Stimulated activated CD8-positive, alpha-beta memory T cell treated with anti-CD3 and anti-CD28 coated beads, Interleukin-4, amount 100 ng/mL, for 48 hours (primary cell): Measurements from ENCODE around the gene RGS3.
A peak's percentile ranks its signal among the peaks of the same experiment; 100 is the strongest.

Source experiments
- DNase-seq: peaks from one replicate; pipeline ENCODE4 v3.0.0-alpha.2; 2020

RGS3 gene

DNA sequence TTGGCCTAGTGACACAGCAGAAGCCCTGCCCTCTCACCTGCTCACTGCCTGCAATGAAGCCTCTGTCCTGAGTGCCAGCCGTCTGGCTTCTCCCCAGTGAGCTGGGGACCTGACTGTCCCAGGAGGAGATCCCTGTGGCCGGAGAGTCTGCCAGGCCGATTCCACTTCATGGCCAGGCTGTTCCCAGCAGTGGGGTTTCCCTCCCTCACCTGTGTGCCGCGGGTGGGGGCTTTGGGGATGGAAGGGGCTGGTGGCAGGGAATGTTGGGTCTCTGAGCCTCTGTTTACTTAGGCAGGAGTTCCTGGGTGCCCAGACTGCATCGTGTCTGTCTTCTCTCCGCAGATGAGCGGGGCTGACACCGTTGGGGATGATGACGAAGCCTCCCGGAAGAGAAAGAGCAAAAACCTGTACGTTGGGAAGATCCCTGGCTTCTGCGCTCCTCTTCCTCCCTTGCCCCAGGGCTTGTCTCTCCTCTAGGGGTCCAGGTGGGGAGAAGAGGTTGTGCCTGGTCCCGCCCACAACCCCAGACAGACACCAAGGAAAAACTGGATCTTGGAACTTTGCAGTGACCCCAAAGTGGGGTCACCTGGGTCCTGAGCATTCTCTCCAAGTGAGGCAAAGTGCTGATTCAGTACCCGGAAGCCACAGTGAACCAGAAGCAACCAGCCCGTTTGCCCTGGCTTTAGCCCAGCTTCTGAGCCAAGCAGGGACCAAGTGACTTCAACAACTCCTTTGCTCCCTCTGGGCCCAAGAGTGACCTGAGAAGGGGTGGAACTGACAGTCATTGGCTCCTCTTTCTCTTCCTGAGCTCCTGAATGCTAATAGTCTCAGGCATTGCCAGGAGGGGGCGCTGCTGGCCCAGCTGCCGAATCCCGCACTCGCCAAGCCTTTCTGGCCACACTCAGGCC lies 127.7 kb downstream of the RGS3 start:
- peak; percentile 90 for DNase-seq

DNA sequence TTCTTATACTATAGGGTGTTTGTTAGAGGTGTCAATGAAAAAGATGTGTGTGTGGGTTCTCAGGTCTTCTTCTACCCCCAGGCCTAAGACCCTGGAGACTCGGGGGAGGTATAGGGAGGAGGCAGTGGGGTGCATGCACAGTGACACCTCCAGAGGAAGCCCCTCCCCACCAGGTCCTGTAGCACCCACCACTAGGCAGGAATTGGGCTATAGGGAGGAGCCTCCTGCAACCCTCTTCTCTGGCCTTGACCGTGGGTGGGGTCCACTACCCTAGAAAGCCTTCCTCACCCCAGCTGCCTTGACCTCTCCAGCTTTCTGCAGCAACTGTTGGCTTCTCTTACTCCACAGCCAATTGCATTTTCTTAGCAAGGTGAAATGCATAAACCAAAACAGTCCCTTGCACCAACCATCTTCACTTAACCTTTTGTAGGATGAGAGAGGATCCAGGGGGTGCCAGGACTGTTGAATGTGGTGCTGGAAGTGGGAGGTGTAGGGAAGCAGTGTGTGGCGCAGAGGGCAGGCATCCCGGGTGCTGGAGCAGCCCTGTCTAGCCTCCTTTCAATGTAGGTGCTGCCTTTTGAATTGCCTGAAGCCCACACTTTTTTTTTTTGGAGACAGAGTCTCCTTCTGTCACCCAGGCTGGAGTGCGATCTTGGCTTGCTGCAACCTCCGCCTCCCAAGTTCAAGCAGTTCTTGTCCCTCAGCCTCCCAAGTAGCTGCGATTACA lies 128.5 kb downstream of the RGS3 start:
- DNase-seq, result no peak

DNA sequence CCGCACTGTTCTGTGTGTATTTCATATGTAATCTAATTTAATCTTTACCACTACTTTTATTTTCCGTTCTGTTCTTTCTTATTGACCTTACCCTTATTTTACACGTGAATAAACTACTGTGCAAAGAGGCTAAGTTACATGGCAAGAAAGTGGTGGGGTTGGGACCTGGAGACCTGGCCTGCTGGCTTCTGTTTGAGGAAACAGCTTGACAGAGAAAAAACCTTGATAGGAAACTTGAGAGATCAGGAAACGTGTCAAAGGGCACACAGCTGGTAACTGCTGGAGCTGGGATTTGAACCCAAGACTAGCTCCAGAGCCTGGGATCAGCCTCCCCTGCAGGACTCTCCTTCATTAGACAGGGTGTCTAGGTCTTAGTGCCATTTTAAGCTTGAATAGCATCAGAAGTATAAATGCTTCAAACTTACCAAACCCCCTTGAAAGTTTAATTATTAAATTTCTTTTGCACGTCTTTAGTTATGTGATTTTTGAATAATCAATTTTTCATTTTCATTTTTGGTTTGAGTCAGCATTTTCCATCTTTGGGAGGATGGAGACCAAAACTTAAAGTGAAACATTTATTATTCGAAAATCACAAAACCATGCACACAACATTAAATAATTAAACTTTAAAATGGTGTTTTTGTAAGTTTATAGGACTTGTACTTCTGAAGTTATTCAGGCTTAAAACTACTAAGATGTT lies 129.5 kb downstream of the RGS3 start:
- no peak for DNase-seq

DNA sequence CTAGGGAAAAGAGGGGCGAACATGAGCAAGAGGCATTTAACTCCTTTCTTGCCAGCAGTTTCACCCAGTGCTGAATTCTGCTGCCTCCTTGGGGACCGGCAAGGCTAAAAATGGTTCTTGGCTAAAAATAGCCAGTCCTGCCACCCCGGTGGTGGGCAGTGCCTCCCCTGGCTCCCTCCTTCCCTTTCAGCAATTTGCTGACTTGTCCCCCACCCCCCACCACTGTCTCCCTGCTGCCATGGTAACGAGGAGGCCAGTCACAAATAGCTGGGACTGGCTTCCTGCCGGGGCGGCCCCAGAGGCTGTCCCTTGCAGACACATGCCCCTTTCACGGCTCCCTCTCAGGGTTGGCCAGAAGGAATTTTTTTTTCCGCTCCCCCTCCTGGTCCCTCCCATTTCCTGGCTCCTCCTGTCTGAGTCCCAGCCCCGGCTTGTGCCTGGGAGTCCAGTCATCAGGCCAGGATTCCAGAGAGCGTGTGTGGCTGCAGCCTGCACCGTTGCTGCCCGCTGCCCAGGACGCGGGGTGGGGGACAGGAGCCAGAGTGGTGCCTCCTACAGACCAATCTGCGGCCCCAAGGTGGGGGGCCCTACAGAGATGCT lies 130.3 kb downstream of the RGS3 start:
- no peak for DNase-seq

DNA sequence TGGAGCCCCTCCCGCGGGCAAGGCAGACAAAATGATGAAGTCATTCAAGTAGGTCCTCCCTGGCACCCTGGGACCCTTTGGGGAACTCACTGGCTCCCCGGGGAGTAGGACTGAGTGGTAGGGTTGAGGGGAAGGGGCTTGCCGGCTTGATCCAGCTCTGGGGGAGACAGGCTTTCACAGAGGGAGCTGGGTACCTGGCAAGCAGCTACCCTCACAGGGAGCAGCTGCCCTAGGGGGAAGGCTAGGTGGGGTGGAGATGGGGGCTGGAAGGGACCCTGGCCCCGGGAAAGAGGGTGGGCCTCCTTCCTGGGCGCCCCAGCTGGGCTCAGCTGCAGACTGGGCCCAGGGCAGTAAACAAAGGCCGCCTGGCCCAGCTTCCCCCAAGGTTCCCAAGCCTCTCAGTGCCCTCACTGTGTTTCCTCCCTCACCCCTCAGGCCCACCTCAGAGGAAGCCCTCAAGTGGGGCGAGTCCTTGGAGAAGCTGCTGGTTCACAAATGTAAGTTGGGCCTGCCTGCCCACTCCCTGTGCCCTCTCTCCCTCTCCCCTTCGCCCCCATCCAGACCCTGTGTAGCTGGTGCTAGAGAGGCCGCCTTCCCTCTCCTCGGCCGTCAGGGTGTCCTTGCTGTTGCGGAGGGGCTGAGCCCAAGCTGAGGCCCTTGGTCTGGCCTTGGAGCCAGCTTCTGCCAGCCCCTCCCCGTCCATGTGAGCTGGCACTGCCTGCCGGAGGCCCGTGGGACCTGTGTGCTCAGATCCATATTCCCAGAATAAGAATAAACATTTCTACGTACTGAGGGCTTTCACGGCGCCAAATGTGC lies 131.2 kb downstream of the RGS3 start:
- DNase-seq, result no peak

DNA sequence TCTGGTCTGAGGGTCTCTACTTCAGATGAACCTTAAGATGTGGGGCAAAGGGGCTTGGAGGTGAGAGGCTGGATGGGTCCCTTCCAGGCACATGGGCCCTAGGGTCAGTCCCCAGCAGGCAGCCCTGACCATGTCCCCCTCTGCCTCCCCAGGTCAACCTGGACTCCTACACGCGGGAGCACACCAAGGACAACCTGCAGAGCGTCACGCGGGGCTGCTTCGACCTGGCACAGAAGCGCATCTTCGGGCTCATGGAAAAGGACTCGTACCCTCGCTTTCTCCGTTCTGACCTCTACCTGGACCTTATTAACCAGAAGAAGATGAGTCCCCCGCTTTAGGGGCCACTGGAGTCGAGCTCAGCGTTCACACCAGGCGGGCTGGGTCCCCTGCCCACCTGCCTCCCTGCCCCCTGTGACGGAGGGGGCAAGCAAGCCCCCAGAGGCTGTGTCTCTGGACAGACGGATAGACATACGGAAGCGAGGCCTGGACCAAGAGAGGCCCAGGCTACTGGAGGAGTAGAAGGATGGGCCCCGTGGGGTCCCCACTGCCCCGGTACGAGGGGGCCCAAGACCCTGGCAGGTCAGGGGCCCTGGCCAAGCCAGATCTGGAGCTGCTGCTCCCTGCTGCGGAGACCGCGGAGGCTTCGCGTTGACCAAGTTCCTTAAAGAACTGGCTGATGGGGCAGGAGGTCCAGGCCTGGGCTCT lies 133.2 kb downstream of the RGS3 start:
- no peak for DNase-seq

DNA sequence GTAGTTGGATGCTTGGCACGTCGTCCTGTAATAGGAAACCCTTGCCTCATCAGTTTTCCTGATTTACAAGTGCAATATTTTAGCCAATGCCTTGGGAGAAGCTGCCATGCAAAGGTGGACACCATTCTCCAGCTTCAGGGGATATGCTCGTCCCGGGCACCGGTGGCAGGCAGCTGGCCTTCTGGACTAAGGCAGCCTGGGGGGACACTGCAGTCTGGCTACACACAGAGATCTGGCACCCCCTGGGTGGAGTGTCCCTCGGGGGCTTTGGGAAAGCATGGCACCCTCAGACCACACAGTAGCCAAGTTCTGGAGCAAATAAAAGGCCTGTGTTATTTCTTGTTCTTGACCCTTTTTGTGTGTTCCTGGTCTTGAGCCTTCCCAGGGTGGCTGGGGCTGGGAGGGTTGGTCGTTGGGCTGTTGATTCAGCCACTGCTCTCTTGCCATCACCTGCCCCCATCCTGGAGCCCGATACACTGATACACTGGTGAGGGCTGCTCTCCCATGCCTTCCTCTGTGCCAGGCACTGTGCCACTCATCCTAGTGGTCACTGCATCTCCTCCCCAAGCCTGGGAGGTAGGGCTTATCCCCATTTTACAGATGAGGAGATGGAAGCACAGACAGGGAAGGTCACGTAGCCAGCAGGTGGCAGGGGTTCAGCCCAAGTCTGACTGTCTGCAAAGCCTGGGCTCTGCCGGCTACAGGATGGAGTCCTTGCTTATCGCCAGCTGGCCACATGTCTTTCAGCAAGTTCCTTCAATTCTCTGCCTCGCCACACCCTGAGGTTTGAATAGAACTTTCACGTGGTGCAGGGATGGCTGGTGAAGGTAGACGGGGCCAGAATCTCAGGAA lies 134.1 kb downstream of the RGS3 start:
- DNase-seq, result no peak

DNA sequence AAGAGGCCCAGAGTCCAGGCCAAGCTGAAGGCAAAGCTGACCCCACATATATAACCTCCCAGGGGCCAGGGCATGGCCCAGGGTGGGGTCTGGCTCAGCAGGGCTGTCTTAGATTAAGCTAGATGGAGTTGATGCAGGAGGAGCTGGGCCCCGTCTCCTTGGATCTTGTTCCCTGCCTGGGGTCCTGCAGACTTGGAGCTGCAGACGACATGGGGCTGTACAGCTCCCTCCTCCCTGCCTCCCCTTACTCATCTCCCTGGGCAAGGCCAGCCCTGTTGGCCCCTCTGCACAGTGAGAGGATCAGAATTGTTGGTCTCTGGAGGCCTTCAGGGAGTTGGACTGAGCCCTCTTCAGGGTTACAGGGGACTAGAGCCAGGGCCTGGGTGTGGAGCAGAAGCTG lies 134.9 kb downstream of the RGS3 start:
- DNase-seq, result no peak

DNA sequence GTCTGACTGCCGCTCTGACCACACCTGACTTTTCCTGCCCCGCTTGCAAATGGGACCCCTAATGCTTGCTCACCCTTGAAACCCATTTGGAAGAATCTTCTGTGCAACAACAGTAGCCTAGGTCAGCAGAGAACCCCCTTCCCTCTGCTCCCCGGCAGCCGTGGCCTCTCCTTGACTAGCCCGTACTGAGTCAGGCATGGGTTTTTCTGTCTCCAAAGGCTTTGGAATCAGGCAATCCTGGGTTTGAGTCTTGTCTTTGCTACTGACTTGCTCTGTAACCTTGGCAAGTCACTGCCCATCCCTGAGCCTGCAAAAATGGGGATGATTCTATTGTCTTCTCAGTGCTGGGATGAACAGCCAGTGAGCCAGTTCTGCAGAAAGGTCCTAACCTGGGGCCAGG lies 135.4 kb downstream of the RGS3 start:
- DNase-seq, result no peak

DNA sequence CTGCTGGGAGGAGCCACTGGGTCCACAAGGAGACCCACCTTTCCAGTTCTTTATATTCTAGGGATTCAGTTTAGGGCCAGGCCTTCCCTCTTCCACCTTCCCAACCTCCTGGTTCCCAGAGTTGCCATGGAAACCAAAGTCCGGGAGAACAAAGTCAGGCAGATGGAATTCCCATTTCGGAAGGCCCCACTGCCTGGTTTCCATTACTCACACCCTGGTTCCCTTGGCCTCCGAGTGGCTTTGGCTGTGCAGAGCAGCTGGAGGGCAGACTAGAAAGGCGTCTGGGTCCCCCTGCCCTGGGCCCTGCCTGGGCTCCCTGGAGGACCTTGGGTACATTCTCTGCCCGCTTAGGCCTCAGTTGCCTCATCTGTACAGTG lies 136.1 kb downstream of the RGS3 start:
- DNase-seq, result no peak

DNA sequence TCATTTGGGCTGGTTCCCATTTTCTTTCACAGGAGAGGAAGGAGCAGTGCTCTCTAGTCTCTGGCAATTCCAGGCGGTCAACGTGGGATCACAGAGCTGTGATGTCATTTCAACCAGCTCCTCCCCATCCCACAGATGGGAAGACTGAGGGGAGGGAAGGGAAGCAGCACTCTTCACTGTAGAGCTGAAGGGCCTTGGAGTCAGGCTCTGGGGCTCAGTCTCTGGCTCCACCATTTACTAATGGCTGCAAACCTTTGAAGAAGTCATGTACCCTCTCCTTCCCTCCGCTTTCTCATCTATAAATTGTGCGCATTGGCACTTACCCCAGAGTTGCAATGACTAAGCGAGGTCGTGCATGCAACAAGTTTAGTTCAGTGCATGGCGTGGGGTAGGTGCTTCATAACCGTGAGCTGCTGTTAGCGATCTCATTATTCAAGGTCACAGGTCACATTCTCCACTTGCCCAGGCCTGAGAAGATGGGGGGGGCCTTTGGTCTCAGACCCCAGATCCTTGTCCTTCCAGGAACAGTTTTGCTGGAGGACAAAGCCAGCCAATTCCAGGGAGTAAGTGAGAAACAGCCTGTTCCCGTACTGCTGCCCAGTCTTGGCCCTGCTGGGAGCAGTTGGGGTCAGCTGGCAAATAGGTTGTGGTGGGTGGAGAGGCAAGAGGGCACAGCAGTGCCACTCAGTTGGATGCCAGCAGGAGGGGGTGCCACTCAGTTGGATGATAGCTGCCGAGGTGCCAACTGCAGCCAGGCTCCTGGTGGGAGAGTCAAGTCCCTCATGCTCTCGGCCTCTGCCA lies 136.7 kb downstream of the RGS3 start:
- no peak for DNase-seq

DNA sequence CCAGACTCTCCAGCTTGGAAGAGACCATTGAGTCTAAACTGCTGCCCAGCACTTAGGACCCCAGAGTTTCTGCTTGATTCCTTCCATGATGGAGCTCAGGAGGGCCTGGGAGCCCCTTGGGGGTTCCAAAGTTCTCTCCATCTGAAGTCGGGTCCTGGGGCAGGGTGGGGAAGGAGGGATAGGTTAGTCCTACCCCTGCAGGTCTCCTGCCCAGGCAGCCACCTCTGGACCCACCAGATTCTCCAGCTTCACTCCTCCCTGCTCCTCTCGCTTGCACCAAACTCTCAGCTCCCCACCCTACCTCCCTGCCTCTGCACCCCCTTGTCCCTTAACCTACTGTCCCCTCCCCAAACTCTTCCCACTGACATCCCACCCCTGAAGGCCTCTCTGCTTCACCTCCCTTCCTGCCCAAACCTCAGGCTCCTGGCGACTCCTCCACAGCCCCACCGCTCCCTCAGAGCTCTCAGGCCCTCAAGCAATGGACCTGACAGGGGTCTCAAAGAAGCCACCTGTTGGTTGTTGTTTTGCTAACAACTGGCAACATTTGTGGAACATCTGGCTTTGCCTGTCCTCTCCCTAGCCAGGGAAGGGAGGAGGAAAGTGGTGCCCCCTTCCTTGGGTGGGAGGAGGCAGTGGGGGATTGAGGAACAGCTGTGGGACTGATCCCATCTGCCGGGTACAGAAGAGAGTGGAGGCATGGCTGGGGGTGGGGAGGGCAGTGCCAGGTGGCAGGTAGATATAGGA lies 137.5 kb downstream of the RGS3 start:
- DNase-seq, result no peak

DNA sequence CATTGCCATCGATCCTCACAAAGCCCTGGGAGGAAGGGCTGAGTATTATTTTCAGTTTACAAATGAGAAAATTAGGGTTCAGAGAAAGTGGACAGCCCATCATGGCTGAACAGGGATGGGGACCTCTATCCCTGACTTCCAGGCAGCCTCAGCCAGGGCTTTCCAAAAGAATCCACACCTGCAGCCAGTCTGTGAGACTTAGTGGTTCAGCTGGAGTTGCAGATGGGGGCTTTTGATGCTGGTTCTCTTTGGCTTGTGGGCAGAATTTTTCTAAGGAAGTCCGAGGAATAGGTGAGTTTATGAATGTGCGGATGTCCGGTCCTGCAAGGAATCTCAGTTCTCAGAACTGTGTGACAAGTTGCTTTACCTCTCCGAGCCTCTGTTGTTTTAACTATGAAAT lies 138.1 kb downstream of the RGS3 start:
- DNase-seq, result no peak

DNA sequence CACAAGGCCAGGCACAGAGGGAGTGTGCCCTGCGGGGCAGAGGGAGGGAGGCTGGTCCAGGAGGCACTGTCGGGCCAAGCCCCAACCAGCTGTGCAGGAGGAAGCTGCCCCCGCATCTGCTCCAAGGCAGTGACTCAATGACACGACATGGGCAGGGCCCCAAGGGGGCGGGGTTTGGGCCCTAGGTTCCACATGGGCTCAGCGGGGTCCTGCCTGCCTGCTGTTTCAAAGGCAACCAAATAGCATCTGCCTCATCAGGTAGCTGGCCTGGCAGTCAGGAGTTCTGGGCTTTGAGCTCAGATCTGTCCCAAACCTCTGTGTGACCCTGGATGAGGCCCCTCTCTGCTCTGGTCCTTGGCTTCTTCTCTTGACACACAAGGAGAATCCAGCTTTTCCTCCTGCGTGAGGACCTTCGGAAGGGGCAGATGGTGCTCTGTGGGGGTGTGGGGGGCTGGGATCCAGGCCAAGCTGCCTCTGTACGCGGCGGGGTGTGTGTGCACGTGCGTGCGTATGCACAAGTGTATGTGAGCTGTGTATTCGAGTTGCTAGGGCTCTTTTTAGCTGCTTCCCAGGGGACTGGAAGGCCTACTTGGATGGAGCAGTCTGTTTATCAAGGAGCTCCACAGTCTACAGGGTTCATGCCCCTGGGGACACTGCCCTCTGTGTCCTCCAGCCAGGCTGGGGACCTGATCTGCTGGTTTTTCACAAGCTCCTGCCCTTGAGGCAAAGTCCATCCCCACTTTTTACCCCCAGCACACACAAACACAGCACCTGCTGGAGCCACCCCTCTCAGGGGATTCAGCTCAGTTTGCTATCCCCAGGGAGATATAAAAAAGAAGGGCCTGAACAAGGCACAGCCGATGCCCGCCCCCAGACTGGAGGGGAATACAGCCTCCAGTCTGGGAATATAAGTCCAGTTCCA lies 138.9 kb downstream of the RGS3 start:
- peak; percentile 88 for DNase-seq

DNA sequence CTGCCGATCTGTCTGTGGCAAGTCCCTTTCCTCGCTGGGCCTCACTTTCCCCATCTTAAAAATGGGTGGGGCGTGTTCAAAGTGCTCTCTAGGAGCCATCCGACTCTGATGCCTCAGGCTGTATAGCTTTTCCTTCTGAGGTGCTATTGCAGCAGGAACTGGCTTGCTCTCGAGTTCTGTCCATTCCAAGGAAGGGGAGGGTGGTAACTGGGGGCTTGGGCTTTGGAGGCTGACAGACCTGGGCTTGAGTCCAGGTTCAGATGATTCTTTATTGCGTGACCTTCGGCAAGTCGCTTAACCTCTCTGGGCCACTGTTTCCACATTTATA lies 139.5 kb downstream of the RGS3 start:
- no peak for DNase-seq

DNA sequence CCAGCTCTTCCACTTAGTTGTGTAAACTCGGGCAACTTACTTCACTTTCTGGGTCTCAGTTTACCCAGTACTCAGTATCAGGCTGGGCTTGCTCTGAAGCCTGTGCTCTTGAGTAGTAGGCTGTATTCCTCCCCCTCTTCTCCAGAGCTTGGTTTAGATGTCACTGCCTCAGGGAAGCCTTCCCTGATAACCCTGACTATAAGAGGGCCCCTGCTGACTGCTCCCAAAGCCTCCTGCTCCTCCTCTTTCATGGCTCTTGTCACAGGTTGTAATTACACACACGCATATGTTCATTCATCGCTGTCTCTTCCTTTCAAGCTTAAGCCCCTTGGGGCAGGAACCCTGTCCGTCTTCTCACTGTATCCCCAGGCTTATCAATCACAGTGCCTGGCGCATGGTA lies 140.2 kb downstream of the RGS3 start:
- no peak for DNase-seq

DNA sequence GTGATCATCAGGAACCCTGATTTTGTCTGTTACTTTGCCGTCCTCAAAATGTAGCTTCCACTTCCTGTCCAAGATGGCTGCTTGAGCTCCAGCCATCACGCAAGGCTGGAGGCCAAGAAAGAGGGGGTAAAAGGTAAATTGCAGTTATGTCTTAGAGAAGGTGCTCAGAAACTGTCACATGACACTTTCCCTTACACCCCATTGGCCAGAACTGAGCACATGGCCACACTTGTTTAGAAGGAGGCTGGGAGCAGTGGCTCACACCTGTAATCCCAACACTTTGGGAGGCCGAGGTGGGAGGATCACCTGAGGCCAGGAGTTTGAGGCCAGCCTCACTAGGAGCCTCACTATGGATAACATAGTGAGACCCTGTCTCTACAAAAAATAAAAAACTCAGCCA lies 140.9 kb downstream of the RGS3 start:
- no peak for DNase-seq

DNA sequence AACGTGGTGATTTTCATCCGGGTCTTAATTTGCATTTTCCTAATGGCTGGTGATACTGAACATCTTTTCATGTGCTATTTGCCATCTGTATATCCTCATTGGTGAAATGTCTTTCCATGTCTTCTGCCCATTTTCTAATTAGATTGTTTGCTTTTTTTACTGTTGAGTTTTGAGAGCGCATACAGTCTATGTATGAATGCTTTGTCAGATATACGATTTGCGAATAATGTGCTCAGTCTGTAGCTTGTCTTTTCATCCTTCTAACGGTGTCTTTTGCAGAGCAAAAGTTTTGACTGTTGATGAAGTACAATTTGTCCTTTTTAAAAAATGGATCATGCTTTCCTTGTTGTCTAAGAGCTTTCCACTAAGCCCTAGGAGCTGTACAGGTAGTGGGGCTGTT lies 143.0 kb downstream of the RGS3 start:
- DNase-seq, result no peak
